ENCODE measurements around the gene CIC.
"Not testable (repeated sequence)": the region's sequence is repeated elsewhere in the genome, so short reads cannot be mapped to it uniquely, and the experiment has no call there.

CIC gene

DNA sequence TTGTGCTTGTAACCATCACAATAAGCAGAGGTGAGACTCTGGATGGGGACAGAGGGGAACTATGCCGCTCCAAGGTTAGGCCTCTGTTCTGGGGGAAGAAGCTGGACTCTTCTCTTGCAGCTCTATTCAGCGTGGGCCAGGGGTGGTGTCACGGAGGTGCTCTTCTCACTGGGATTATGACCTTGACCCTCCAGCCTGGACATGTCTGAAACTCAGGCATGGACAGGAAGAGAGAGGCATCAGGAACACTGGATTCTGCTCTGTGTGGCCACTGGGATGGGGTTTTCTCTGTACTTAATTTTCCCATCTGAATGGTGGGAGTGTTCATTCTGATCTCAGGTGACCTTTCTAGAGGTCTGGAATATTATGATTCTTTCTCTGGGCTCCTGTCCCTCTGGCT, 64.0 kb downstream of the CIC start:
- DNase-seq (ENCODE audit: low read depth, low spot score): no peak

DNA sequence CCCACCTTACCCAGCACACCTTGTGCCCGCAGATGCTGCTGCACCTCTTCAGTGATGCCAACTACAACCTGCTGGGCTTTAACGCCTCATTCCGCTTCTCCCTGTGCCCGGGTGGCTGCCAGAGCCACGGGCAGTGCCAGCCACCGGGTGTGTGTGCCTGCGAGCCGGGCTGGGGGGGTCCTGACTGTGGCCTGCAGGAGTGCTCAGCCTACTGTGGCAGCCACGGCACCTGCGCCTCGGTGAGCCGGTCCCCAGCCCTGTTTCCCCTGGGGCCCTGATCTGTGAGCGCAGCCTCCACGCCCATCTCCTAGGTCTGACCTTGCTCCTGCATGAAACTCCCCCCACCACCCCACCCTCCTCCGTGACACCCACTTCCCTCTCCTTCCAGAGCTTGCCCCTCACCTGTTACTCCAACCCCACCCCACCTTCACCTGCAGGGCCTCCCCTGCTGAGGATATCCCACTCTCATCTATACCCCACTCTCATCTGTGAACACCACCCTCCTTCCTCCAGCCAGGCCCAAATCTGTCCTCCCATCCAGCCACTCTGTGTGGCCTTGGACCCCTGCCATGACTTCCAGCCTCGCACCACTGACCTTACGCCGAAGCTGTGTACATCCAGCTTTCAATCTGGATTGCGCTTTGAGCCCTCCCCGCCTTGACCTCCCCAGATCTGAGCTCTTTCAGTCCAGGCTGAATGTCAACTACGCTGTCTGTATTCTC, 65.1 kb downstream of the CIC start:
- DNase-seq (ENCODE audit: low read depth, low spot score): no peak

DNA sequence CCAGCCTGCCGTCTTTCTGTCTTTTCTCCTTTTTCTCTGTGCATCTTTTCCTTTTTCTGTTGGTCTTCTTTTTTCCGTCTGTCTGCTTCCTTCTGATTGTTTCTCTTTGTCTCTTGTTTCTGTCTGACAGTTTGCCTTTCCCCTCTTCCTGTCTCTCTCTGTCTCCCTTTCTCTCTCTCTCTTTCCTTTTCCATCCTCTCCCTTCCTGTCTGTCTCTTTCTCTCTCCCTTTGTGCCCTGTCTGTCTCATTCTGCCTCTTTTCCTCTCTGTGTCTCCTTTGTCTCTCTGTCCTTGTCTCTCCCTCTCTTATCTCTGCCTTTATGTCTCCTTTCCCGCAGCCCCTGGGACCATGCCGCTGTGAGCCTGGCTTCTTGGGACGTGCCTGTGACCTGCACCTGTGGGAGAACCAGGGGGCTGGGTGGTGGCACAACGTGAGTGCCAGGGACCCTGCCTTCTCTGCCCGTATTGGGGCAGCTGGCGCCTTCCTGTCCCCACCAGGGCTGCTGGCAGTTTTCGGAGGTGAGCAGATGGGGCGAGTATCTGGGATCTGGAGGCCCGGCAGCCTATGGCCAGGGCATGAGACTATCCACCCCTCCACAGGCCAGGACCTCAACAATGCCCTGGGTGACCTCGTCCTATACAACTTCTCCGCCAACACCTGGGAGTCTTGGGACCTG, 65.8 kb downstream of the CIC start:
- no peak for DNase-seq (ENCODE audit: low read depth, low spot score)

DNA sequence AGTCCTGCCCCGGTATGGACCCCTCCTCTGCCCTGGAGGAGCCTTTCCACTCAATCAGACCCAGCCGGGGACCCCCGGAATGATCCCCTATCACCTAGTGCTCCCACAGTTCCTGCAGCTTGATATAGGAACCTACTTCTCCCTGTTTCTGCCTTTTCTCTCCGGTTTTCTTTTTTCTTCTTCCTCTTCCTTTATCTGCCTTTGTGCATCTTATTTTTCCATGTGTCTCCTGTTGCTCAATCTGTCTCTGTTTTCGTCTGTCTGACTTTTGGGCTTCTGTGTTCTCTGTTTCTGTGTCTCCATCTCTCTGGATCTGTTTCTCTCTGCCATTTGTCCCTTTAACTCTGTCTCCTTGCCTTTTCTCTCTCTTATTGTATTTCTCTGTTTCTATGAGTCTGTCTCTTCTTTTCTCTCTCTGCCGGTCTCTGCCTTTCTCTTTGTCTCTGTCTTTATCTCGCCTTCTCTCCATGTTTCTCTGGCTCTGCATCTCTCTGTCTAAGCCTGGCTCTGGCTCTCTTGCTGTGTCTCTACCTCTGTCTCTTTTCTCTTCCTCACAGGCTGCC, 66.4 kb downstream of the CIC start:
- DNase-seq (ENCODE audit: low read depth, low spot score): no peak

DNA sequence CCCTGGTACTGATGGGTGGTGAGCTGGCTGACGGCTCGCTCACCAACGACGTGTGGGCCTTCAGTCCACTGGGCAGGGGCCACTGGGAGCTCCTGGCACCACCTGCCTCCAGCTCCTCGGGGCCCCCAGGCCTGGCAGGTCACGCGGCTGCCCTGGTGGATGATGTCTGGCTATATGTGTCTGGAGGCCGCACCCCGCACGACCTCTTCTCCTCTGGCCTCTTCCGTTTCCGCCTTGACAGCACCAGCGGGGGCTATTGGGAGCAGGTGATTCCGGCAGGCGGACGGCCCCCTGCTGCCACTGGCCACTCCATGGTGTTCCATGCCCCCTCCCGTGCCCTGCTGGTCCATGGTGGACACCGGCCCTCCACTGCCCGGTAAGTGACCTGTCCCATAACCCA, 66.9 kb downstream of the CIC start:
- no peak for DNase-seq (ENCODE audit: low read depth, low spot score)

DNA sequence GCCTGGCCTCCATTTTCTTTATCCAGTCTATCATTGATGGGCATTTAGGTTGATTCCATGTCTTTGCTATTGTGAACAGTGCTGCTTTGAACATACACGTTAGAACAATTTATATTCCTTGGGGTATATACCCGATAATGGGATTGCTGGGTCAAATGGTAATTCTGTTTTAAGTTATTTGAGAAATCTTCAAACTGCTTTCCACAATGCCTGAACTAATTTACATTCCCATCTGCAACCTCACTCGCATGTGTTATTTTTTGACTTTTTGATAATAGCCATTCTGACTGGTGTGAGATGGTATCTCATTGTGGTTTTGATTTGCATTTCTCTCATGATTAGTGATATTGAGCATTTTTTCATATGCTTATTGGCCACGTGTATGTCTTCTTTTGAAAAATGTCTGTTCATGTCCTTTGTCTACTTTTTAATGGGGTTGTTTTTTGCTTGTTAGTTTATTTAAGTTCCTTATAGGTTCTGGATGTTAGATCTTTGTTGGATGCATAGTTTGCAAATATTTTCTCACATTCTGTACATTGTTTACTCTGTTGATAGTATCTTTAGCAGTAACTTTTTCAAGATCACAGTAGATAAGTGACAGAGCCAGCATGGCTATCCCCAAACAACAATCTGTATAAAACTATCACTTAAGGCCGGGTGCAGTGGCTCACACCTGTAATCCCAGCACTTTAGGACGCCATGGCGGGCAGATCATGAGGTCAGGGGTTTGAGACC, 70.2 kb downstream of the CIC start:
- not testable (repeated sequence) for DNase-seq (ENCODE audit: low read depth, low spot score)

DNA sequence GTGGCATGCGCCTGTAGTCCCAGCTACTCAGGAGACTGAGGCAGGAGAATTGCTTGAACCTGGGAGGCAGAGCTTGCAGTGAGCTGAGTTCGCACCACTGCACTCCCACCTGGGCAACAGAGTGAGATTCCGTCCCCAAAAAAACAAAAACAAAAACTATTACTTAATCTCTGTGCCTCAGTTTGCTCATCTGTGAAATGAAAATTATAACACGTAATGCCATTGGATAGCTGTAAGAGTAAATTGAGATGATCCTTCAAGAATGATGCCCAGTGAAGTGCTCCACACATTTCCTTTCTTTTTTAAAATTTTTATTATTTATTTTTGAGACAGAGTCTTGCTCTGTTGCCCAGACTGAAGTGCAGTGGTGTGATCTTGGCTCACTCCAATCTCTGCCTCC, 70.9 kb downstream of the CIC start:
- not testable (repeated sequence) for DNase-seq (ENCODE audit: low read depth, low spot score)

DNA sequence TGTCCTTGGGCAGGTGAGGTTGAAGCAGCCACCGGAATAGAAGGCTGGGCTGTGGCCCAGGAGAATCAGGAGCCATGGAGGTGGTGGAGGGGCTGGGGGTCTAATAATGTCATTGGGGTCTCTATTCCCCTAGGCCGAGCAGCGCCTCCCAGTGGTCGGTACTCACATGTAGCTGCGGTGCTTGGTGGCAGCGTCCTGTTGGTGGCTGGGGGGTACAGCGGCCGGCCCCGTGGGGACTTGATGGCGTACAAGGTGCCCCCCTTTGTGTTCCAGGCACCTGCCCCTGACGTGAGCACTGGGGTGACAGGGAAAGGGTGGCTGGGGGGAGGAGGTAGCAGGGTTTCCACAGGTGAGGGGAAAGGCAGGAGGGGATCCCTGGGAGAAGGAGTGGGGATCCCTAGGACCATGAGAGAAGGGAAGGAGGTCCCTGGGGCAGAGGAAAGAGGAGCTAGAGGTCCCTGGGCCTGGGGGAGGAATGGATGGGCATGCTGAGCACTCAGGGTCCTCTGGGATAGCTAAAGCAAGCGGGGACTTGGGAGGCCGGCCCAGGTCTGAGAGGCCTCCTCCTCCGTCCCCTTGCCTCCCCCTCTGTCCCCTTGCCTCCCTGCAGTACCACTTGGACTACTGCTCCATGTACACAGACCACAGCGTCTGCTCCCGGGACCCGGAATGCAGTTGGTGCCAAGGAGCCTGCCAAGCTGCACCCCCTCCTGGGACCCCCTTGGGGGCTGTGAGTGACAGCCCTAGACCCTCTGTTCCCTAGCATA, 74.5 kb downstream of the CIC start:
- DNase-seq (ENCODE audit: low read depth, low spot score): no peak

DNA sequence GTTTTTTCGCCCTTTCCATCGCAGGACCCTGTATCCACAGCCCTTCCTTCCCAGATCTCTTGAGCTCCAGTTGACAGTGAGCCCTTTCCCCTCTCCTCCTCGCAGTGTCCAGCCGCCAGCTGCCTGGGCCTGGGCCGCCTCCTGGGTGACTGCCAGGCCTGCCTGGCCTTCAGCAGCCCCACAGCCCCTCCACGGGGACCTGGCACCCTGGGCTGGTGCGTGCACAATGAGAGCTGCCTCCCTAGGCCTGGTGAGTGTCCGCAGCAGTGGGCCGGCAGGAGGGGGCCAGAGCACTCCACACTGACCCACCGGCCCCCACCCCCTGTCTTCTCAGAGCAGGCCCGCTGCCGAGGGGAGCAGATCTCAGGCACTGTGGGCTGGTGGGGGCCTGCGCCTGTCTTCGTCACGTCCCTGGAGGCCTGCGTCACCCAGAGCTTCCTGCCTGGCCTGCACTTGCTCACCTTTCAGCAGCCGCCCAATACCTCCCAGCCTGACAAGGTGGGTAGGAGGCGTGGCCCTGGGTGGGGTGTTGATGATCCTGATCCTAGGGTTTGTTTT, 75.4 kb downstream of the CIC start:
- no peak for DNase-seq (ENCODE audit: low read depth, low spot score)
